A673 (cell line): Measurements from ENCODE around the gene NSUN6. TPM values are rescaled to one million over a fixed set of nuclear protein-coding genes. Genes with fewer than 3 reads are reported as not detected.

Experiments
- BruUV-seq: library from RNA; stranded (reverse); fragments of 400-500 nt; replicated peaks from 2 replicates; lab custom pipeline; 2021; lab: Mats Ljungman, UMichigan
- CTCF ChIA-PET: fragments of 300-600 bp; sonication (Branson Sonifier 250); formaldehyde crosslinking; loops from one replicate; lab custom pipeline; 2022; ENCODE audit warnings: antibody characterized with exemption; lab: Charles Lee
- POLR2A ChIA-PET: fragments of 300-600 bp; sonication (Branson Sonifier 250); formaldehyde crosslinking; loops from one replicate; lab custom pipeline; 2022; ENCODE audit warnings: antibody characterized with exemption; ENCODE audit not compliant: low non-redundant PET; lab: Charles Lee
- DNase-seq: peaks from one replicate; pipeline ENCODE4 v3.0.0-alpha.2; 2015; ENCODE audit warnings: low spot score
- H3K27ac ChIP-seq: fragments of 200-600 bp; sonication (generic); 2 replicates; pipeline ENCODE4 v1.5.1; 2016; ENCODE audit warnings: mixed run types, low read depth, mild to moderate bottlenecking, mixed read lengths, antibody characterized with exemption, low read length; ENCODE audit not compliant: poor library complexity, severe bottlenecking
- H3K27me3 ChIP-seq: fragments of 200-600 bp; sonication (generic); replicated peaks from 2 replicates; pipeline ENCODE4 v1.6.1; 2017; ENCODE audit warnings: mixed run types, low read depth, mild to moderate bottlenecking, mixed read lengths, antibody characterized with exemption, low read length; ENCODE audit not compliant: insufficient read depth, poor library complexity
- H3K36me3 ChIP-seq: fragments of 200-600 bp; sonication (generic); 2 replicates; pipeline ENCODE4 v1.6.1; 2016; ENCODE audit warnings: mixed run types, mild to moderate bottlenecking, mixed read lengths, antibody characterized with exemption, low read length; ENCODE audit not compliant: insufficient read depth, poor library complexity, severe bottlenecking
- H3K4me1 ChIP-seq: fragments of 200-600 bp; sonication (generic); 2 replicates; pipeline ENCODE4 v1.6.1; 2017; ENCODE audit warnings: mixed run types, mild to moderate bottlenecking, mixed read lengths, antibody characterized with exemption, low read length; ENCODE audit not compliant: insufficient read depth, poor library complexity, severe bottlenecking
- H3K4me3 ChIP-seq: fragments of 200-600 bp; sonication (generic); 2 replicates; pipeline ENCODE4 v1.5.1; 2016; ENCODE audit warnings: low read depth, mixed run types, mild to moderate bottlenecking, mixed read lengths, low read length; ENCODE audit not compliant: poor library complexity, severe bottlenecking
- H3K9me3 ChIP-seq: fragments of 200-600 bp; sonication (generic); 2 replicates; pipeline ENCODE4 v1.6.1; 2016; ENCODE audit warnings: mixed run types, low read depth, mild to moderate bottlenecking, mixed read lengths, antibody characterized with exemption, low read length; ENCODE audit not compliant: poor library complexity, severe bottlenecking
- CTCF ChIP-seq: fragments of 300-800, 200-600 bp; sonication (generic); conservative IDR thresholded peaks from 2 replicates; pipeline ENCODE4 v1.5.1; 2017; ENCODE audit warnings: low read depth, mild to moderate bottlenecking, antibody characterized with exemption, low read length, moderate library complexity, mixed read lengths
- EZH2 ChIP-seq: fragments of 200-600 bp; sonication (generic); IDR thresholded peaks from 2 replicates; pipeline ENCODE4 v1.6.1; 2017; ENCODE audit warnings: borderline replicate concordance, low read depth, mild to moderate bottlenecking, mixed read lengths, antibody characterized with exemption, low read length; ENCODE audit not compliant: poor library complexity, severe bottlenecking
- intact Hi-C: fragments of 100-400 bp; cut with micrococcal nuclease; formaldehyde crosslinking; loops from one replicate; pipeline ENCODE4 v1.10.0; 2022; ENCODE audit not compliant: unreplicated experiment
- total RNA-seq: library from RNA; stranded (reverse); gene quantifications from 2 replicates; pipeline ENCODE4 v1.2.3, GENCODE V29; 2021

NSUN6 gene
- total RNA-seq, 1 experiment from 2014 or later = 16.4 TPM

- intact Hi-C loops = no loop called here
- Histone ChIP-seq H3K27ac (no peak overlapping the region), H3K27me3 (no peaks in the 10 kb centered on the region), H3K9me3 (no peaks in the 10 kb centered on the region), H3K4me3 (no peak overlapping the region), H3K36me3 (no peaks in the 10 kb centered on the region), H3K4me1 (no peaks in the 10 kb centered on the region)
- BruUV-seq = no TSS peak
- POLR2A ChIA-PET = interaction anchor here (0.6 kb wide), 1 partner anchor 496 kb away, joined by 3 read pairs; no protein-coding TSS in a partner anchor
- DNase-seq = no peak
- CTCF ChIA-PET = no interaction called here
- TF ChIP-seq EZH2 (no peak), CTCF (no peak)
Measured at GRCh38 chr10:18505456-18506118, 145.8 kb downstream of the NSUN6 start.

GRCh38 chr10:18504161-18504560, 147.2 kb downstream of the NSUN6 start:
- intact Hi-C loops = no loop called here
- no peaks in the 10 kb centered on the region for H3K36me3 ChIP-seq
- H3K27me3 ChIP-seq = no peaks in the 10 kb centered on the region
- ChIA-PET POLR2A (interaction anchor here (0.8 kb wide), 1 partner anchor 12 kb away, joined by 4 read pairs; no protein-coding TSS in a partner anchor), CTCF (no interaction called here)
- no peak for TF ChIP-seq EZH2
- TF ChIP-seq CTCF = no peak
- H3K4me1 ChIP-seq = no peaks in the 10 kb centered on the region
- no peak overlapping the region for H3K27ac ChIP-seq
- no peak overlapping the region for H3K4me3 ChIP-seq
- H3K9me3 ChIP-seq = no peaks in the 10 kb centered on the region
- BruUV-seq = no TSS peak
- no peak for DNase-seq

GRCh38 chr10:18501629-18502028, 149.8 kb downstream of the NSUN6 start:
- Histone ChIP-seq H3K36me3 (peaks cover 3% of the 10 kb centered on the region), H3K9me3 (no peaks in the 10 kb centered on the region), H3K27ac (no peak overlapping the region), H3K4me3 (no peak overlapping the region), H3K27me3 (no peaks in the 10 kb centered on the region), H3K4me1 (no peaks in the 10 kb centered on the region)
- no peak for DNase-seq
- ChIA-PET POLR2A (no interaction called here), CTCF (no interaction called here)
- BruUV-seq = no TSS peak
- no peak for TF ChIP-seq EZH2
- no peak for TF ChIP-seq CTCF
- intact Hi-C loops = no loop called here
